Measurements from ENCODE around the gene ING2.
"Not testable (repeated sequence)": the region's sequence is repeated elsewhere in the genome, so short reads cannot be mapped to it uniquely, and the experiment has no call there.

ING2 gene

GRCh38 chr4:183548306-183548705 is 43.4 kb downstream of the ING2 start:
- Histone ChIP-seq H3K4me1 (ENCODE audit: control insufficient read depth, insufficient read depth, low read length) (no peaks in the 10 kb centered on the region), H3K9me3 (ENCODE audit: control insufficient read depth, insufficient read depth, low read length) (no peaks in the 10 kb centered on the region), H3K4me3 (ENCODE audit: low read length) (no peak overlapping the region), H3K36me3 (ENCODE audit: control insufficient read depth, insufficient read depth, low read length) (no peaks in the 10 kb centered on the region), H3K27me3 (ENCODE audit: control insufficient read depth, insufficient read depth, low read length) (no peaks in the 10 kb centered on the region), H3K27ac (ENCODE audit: low read length) (no peak overlapping the region)
- no peak for DNase-seq (ENCODE audit: low read depth, low spot score)
- WGBS (ENCODE audit: insufficient coverage, insufficient read length): no CpG with 5 or more reads among the region's 3 CpGs

GRCh38 chr4:183550345-183551093 is 45.7 kb downstream of the ING2 start:
- Histone ChIP-seq H3K27me3 (ENCODE audit: control insufficient read depth, insufficient read depth, low read length) (no peaks in the 10 kb centered on the region), H3K4me3 (ENCODE audit: low read length) (no peak overlapping the region), H3K36me3 (ENCODE audit: control insufficient read depth, insufficient read depth, low read length) (no peaks in the 10 kb centered on the region), H3K27ac (ENCODE audit: low read length) (no peak overlapping the region), H3K9me3 (ENCODE audit: control insufficient read depth, insufficient read depth, low read length) (no peaks in the 10 kb centered on the region), H3K4me1 (ENCODE audit: control insufficient read depth, insufficient read depth, low read length) (no peaks in the 10 kb centered on the region)
- no peak for DNase-seq (ENCODE audit: low read depth, low spot score)
- WGBS (ENCODE audit: insufficient coverage, insufficient read length): no CpG with 5 or more reads among the region's 5 CpGs

GRCh38 chr4:183552274-183553146 is 47.7 kb downstream of the ING2 start:
- no peak for DNase-seq (ENCODE audit: low read depth, low spot score)
- WGBS (ENCODE audit: insufficient coverage, insufficient read length): 100% methylated on average over 3 of the region's 18 CpGs

GRCh38 chr4:183553147-183553478 is 48.3 kb downstream of the ING2 start:
- not testable (repeated sequence) for H3K4me3 ChIP-seq (ENCODE audit: low read length); H3K27me3 ChIP-seq (ENCODE audit: control insufficient read depth, insufficient read depth, low read length); H3K27ac ChIP-seq (ENCODE audit: low read length); H3K4me1 ChIP-seq (ENCODE audit: control insufficient read depth, insufficient read depth, low read length); H3K9me3 ChIP-seq (ENCODE audit: control insufficient read depth, insufficient read depth, low read length); DNase-seq (ENCODE audit: low read depth, low spot score); H3K36me3 ChIP-seq (ENCODE audit: control insufficient read depth, insufficient read depth, low read length)
- WGBS (ENCODE audit: insufficient coverage, insufficient read length): 100% methylated on average over 1 of the region's 1 CpG

More at GRCh38 chr4:183552274-183553146, 47.7 kb downstream of the ING2 start:
- Histone ChIP-seq H3K27ac (ENCODE audit: low read length) (no peak overlapping the region), H3K4me1 (ENCODE audit: control insufficient read depth, insufficient read depth, low read length) (no peaks in the 10 kb centered on the region), H3K36me3 (ENCODE audit: control insufficient read depth, insufficient read depth, low read length) (no peaks in the 10 kb centered on the region), H3K27me3 (ENCODE audit: control insufficient read depth, insufficient read depth, low read length) (no peaks in the 10 kb centered on the region), H3K9me3 (ENCODE audit: control insufficient read depth, insufficient read depth, low read length) (no peaks in the 10 kb centered on the region; the same call in 1 of the 2 replicates), H3K4me3 (ENCODE audit: low read length) (no peak overlapping the region)

GRCh38 chr4:183553601-183554345 is 48.9 kb downstream of the ING2 start:
- Histone ChIP-seq H3K9me3 (ENCODE audit: control insufficient read depth, insufficient read depth, low read length) (no peaks in the 10 kb centered on the region; the same call in 1 of the 2 replicates), H3K4me1 (ENCODE audit: control insufficient read depth, insufficient read depth, low read length) (no peaks in the 10 kb centered on the region), H3K4me3 (ENCODE audit: low read length) (no peak overlapping the region), H3K27me3 (ENCODE audit: control insufficient read depth, insufficient read depth, low read length) (no peaks in the 10 kb centered on the region), H3K27ac (ENCODE audit: low read length) (no peak overlapping the region), H3K36me3 (ENCODE audit: control insufficient read depth, insufficient read depth, low read length) (no peaks in the 10 kb centered on the region)
- WGBS (ENCODE audit: insufficient coverage, insufficient read length): 100% methylated on average over 5 of the region's 5 CpGs
- DNase-seq (ENCODE audit: low read depth, low spot score): no peak

- Histone ChIP-seq H3K4me3 (ENCODE audit: low read length) (no peak overlapping the region), H3K27ac (ENCODE audit: low read length) (no peak overlapping the region), H3K9me3 (ENCODE audit: control insufficient read depth, insufficient read depth, low read length) (no peaks in the 10 kb centered on the region; the same call in 1 of the 2 replicates), H3K27me3 (ENCODE audit: control insufficient read depth, insufficient read depth, low read length) (no peaks in the 10 kb centered on the region), H3K4me1 (ENCODE audit: control insufficient read depth, insufficient read depth, low read length) (no peaks in the 10 kb centered on the region), H3K36me3 (ENCODE audit: control insufficient read depth, insufficient read depth, low read length) (no peaks in the 10 kb centered on the region)
- no CpG with 5 or more reads among the region's 6 CpGs for WGBS (ENCODE audit: insufficient coverage, insufficient read length)
- no peak for DNase-seq (ENCODE audit: low read depth, low spot score)
Observed at GRCh38 chr4:183554346-183554686, 49.5 kb downstream of the ING2 start.

- no peak for DNase-seq (ENCODE audit: low read depth, low spot score)
- H3K27ac ChIP-seq (ENCODE audit: low read length): no peak overlapping the region
- H3K36me3 ChIP-seq (ENCODE audit: control insufficient read depth, insufficient read depth, low read length): no peaks in the 10 kb centered on the region
- no peaks in the 10 kb centered on the region for H3K4me1 ChIP-seq (ENCODE audit: control insufficient read depth, insufficient read depth, low read length)
- no peaks in the 10 kb centered on the region; the same call in 1 of the 2 replicates for H3K9me3 ChIP-seq (ENCODE audit: control insufficient read depth, insufficient read depth, low read length)
- H3K27me3 ChIP-seq (ENCODE audit: control insufficient read depth, insufficient read depth, low read length): no peaks in the 10 kb centered on the region
- no peak overlapping the region for H3K4me3 ChIP-seq (ENCODE audit: low read length)
- no CpG with 5 or more reads among the region's 8 CpGs for WGBS (ENCODE audit: insufficient coverage, insufficient read length)
Observed at GRCh38 chr4:183554878-183555585, 50.2 kb downstream of the ING2 start.

GRCh38 chr4:183556947-183557346 is 52.1 kb downstream of the ING2 start:
- no CpG with 5 or more reads among the region's 3 CpGs for WGBS (ENCODE audit: insufficient coverage, insufficient read length)
- DNase-seq (ENCODE audit: low read depth, low spot score): no peak

GRCh38 chr4:183557611-183558010 is 52.8 kb downstream of the ING2 start:
- WGBS (ENCODE audit: insufficient coverage, insufficient read length): no CpG with 5 or more reads among the region's 6 CpGs
- no peak overlapping the region for H3K4me3 ChIP-seq (ENCODE audit: low read length)
- no peaks in the 10 kb centered on the region for H3K27me3 ChIP-seq (ENCODE audit: control insufficient read depth, insufficient read depth, low read length)
- no peak for DNase-seq (ENCODE audit: low read depth, low spot score)
- no peaks in the 10 kb centered on the region for H3K4me1 ChIP-seq (ENCODE audit: control insufficient read depth, insufficient read depth, low read length)
- no peak overlapping the region for H3K27ac ChIP-seq (ENCODE audit: low read length)
- no peaks in the 10 kb centered on the region for H3K36me3 ChIP-seq (ENCODE audit: control insufficient read depth, insufficient read depth, low read length)
- no peaks in the 10 kb centered on the region; the same call in 1 of the 2 replicates for H3K9me3 ChIP-seq (ENCODE audit: control insufficient read depth, insufficient read depth, low read length)

More at GRCh38 chr4:183556947-183557346, 52.1 kb downstream of the ING2 start:
- H3K4me1 ChIP-seq (ENCODE audit: control insufficient read depth, insufficient read depth, low read length): no peaks in the 10 kb centered on the region
- no peaks in the 10 kb centered on the region; the same call in 1 of the 2 replicates for H3K9me3 ChIP-seq (ENCODE audit: control insufficient read depth, insufficient read depth, low read length)
- H3K4me3 ChIP-seq (ENCODE audit: low read length): no peak overlapping the region
- no peak overlapping the region for H3K27ac ChIP-seq (ENCODE audit: low read length)
- no peaks in the 10 kb centered on the region for H3K27me3 ChIP-seq (ENCODE audit: control insufficient read depth, insufficient read depth, low read length)
- no peaks in the 10 kb centered on the region for H3K36me3 ChIP-seq (ENCODE audit: control insufficient read depth, insufficient read depth, low read length)

GRCh38 chr4:183558873-183559272 is 54.0 kb downstream of the ING2 start:
- Histone ChIP-seq H3K4me1 (ENCODE audit: control insufficient read depth, insufficient read depth, low read length) (no peaks in the 10 kb centered on the region), H3K27me3 (ENCODE audit: control insufficient read depth, insufficient read depth, low read length) (no peaks in the 10 kb centered on the region), H3K27ac (ENCODE audit: low read length) (no peak overlapping the region), H3K9me3 (ENCODE audit: control insufficient read depth, insufficient read depth, low read length) (no peaks in the 10 kb centered on the region; the same call in 1 of the 2 replicates), H3K36me3 (ENCODE audit: control insufficient read depth, insufficient read depth, low read length) (no peaks in the 10 kb centered on the region), H3K4me3 (ENCODE audit: low read length) (no peak overlapping the region)
- WGBS (ENCODE audit: insufficient coverage, insufficient read length): no CpG with 5 or more reads among the region's 12 CpGs
- no peak for DNase-seq (ENCODE audit: low read depth, low spot score)

Data from iPS DF 6.9 (cell line).